Measurements from ENCODE around the gene TMEM129. TPM values are rescaled to one million over a fixed set of nuclear protein-coding genes. Genes with fewer than 3 reads are reported as not detected.

Gene TMEM129
- total and polyA plus RNA-seq, 11 donors, result 28.6 to 73.3 (median 37.2) TPM

- 1 to 2% (median 2%) methylated on average over 27 to 79 of the region's 79 CpGs for WGBS, 4 donors
- Histone ChIP-seq H3K27me3 (no peaks in the 10 kb centered on the region), H3K27ac (peak overlapping the region; percentile 91 to 98 (median 95)), H3K9me3 (no peaks in the 10 kb centered on the region), H3K4me1 (peaks cover 5 to 69% (median 37%) of the 10 kb centered on the region in 12 donors), H3K36me3 (peaks cover 0 to 46% (median 18%) of the 10 kb centered on the region in 9 donors), H3K4me3 (peak overlapping the region; percentile 43 to 94 (median 80))
- intact Hi-C loops (cut with DNase I), result loop anchor here in 6 of 10 donors (1.0 to 10.0 kb wide), 2 partner anchors 8 to 366 kb away; partner anchors contain the start of gene SLBP (in 1 of the 6)
- no peak for TF ChIP-seq CTCF (IDR thresholded peaks at IDR 0.05)
- no peak for TF ChIP-seq POLR2A (IDR thresholded peaks at IDR 0.05)
- DNase-seq (peak; percentile 47 to 83 (median 69)), ATAC-seq (peak in 3 of 4 donors; percentile 27 to 59 (median 44))
These were observed 750 bp downstream of the TMEM129 start for GRCh38 chr4:1720163-1720983.

- no peak for DNase-seq
- 69 to 80% (median 74%) methylated on average over 18 to 31 of the region's 31 CpGs for WGBS, 4 donors
- Histone ChIP-seq H3K4me1 (peaks cover 5 to 74% (median 54%) of the 10 kb centered on the region in 12 donors), H3K27me3 (no peaks in the 10 kb centered on the region), H3K4me3 (peak overlapping the region in 1 of 12 donors; percentile 15), H3K27ac (peak overlapping the region in 1 of 12 donors; percentile 11), H3K36me3 (peaks cover 0 to 30% (median 15%) of the 10 kb centered on the region in 9 donors), H3K9me3 (no peaks in the 10 kb centered on the region)
- no peak for ATAC-seq
- intact Hi-C loops (cut with DNase I), result loop anchor here in 1 of 10 donors (5.0 kb wide), 1 partner anchor 36 kb away; the partner anchor contains the start of gene FAM53A
- no peak for TF ChIP-seq CTCF (IDR thresholded peaks at IDR 0.05)
- TF ChIP-seq POLR2A (IDR thresholded peaks at IDR 0.05), result no peak
These were observed 2.9 kb downstream of the TMEM129 start for GRCh38 chr4:1718095-1718850.

- intact Hi-C loops (cut with DNase I), result loop anchor here in 1 of 10 donors (5.0 kb wide), 1 partner anchor 35 kb away; the partner anchor contains the start of gene FAM53A
- Histone ChIP-seq H3K36me3 (peaks cover 0 to 30% (median 15%) of the 10 kb centered on the region in 9 donors), H3K9me3 (no peaks in the 10 kb centered on the region), H3K4me1 (peaks cover 5 to 77% (median 56%) of the 10 kb centered on the region in 12 donors), H3K27me3 (no peaks in the 10 kb centered on the region), H3K27ac (no peak overlapping the region), H3K4me3 (no peak overlapping the region)
- DNase-seq (no peak), ATAC-seq (no peak)
- 88 to 92% (median 91%) methylated on average over 15 to 32 of the region's 32 CpGs for WGBS, 4 donors
- no peak for TF ChIP-seq CTCF (IDR thresholded peaks at IDR 0.05)
- no peak for TF ChIP-seq POLR2A (IDR thresholded peaks at IDR 0.05)
These were observed 3.7 kb downstream of the TMEM129 start for GRCh38 chr4:1717129-1718094.
